Tibial nerve (tissue), 4 donors: ENCODE measurements around the gene PPM1H.

Source experiments
- EP300 ChIP-seq, 2 donors: sonication (generic); formaldehyde crosslinking; IDR thresholded peaks; one replicate each; pipeline ENCODE4 v1.6.1; 2017; ENCODE audit warnings: antibody characterized with exemption in 2 of 2, mild to moderate bottlenecking in 1 of 2
- TF ChIP-seq, protein P1 (sequence below), 5 experiments: fragments of 200-600 bp in 3 of 5; fragments of 450-650 bp in 2 of 5; sonication (generic) in 3 of 5; IDR thresholded peaks; one replicate each; pipeline ENCODE4 v1.5.1; 2016 to 2019; ENCODE audit warnings: antibody characterized with exemption in 5 of 5, mild to moderate bottlenecking in 3 of 5, moderate library complexity in 2 of 5

DNA sequence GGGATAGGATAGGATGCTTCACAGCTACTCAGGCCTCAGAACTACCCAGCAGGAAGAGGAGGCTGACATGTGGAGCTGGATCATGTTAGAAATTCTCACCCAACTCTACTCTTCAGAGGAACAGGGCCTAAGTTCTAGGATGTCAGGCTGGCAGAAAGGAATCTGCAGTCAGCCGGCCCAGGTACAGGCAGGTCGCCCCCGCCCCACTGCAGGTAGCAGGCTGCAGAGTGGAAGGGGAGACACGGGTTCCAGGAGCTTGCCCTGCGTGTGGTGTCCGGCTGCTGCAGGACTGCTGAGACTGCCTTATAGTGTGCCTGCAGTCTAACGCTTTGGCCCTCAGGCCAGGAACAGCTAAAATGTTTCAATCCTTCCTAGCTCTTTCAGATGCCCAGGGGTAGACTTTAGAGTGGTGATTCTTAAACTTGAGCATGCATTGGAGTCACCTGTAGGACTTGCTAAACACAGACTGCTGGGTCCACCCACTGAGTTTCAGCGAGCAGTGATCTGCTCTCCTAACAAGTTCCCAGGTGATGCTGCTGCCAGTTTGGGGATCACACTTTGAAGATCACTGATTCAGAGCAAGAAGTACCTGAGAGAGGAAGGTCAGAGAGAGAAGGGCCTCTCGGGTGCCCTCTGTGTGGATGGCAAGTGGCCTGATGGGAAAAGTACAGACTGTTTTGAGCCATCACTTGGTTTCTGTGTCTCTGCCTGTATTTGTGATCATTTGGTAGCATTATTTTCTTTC, 153.6 kb downstream of the PPM1H start:
- TF ChIP-seq, protein P1, sequence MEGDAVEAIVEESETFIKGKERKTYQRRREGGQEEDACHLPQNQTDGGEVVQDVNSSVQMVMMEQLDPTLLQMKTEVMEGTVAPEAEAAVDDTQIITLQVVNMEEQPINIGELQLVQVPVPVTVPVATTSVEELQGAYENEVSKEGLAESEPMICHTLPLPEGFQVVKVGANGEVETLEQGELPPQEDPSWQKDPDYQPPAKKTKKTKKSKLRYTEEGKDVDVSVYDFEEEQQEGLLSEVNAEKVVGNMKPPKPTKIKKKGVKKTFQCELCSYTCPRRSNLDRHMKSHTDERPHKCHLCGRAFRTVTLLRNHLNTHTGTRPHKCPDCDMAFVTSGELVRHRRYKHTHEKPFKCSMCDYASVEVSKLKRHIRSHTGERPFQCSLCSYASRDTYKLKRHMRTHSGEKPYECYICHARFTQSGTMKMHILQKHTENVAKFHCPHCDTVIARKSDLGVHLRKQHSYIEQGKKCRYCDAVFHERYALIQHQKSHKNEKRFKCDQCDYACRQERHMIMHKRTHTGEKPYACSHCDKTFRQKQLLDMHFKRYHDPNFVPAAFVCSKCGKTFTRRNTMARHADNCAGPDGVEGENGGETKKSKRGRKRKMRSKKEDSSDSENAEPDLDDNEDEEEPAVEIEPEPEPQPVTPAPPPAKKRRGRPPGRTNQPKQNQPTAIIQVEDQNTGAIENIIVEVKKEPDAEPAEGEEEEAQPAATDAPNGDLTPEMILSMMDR (IDR thresholded peaks at IDR 0.05): no peak
- TF ChIP-seq EP300 (IDR thresholded peaks at IDR 0.05): no peak
